HL-60 (cell line): Measurements from ENCODE around the gene ZNF541.

Experiments used
- DNase-seq, 2 experiments: peaks; one replicate each; pipeline ENCODE4 v3.0.0-alpha.2; 2010 to 2020; ENCODE audit warnings: low read depth in 1 of 2, low spot score in 1 of 2
- H3K27ac ChIP-seq: fragments of 250-450 bp; sonication (Bioruptor Pico); replicated peaks from 2 replicates; pipeline ENCODE4 v1.5.1; 2020; ENCODE audit warnings: mild to moderate bottlenecking, moderate library complexity
- H3K27me3 ChIP-seq: fragments of 250-450 bp; sonication (Bioruptor Pico); 2 replicates; pipeline ENCODE4 v1.5.1; 2021; ENCODE audit warnings: mild to moderate bottlenecking, moderate library complexity; ENCODE audit not compliant: insufficient read depth, poor library complexity, severe bottlenecking
- H3K4me3 ChIP-seq: replicated peaks from 2 replicates; pipeline ENCODE4 v1.5.1; 2011; ENCODE audit warnings: mild to moderate bottlenecking, control low read depth, low read length; ENCODE audit not compliant: insufficient read depth
- GABPA ChIP-seq: IDR thresholded peaks from 2 replicates; pipeline ENCODE4 v1.6.1; 2012; ENCODE audit warnings: low read depth
- POLR2AphosphoS5 ChIP-seq: IDR thresholded peaks from 2 replicates; pipeline ENCODE4 v1.6.1; 2012; ENCODE audit warnings: low read depth
- SPI1 ChIP-seq: IDR thresholded peaks from 2 replicates; pipeline ENCODE4 v1.6.1; 2012; ENCODE audit warnings: low read depth, mild to moderate bottlenecking, borderline replicate concordance
- TF ChIP-seq, protein P1 (sequence below): IDR thresholded peaks from 2 replicates; pipeline ENCODE4 v1.6.1; 2012; ENCODE audit warnings: low read depth; ENCODE audit not compliant: insufficient replicate concordance
- TF ChIP-seq, protein P2 (sequence below): IDR thresholded peaks from one replicate; pipeline ENCODE4 v1.5.1; 2011; ENCODE audit warnings: low read length, control low read depth, inconsistent platforms; ENCODE audit not compliant: insufficient read depth

ZNF541 gene

DNA sequence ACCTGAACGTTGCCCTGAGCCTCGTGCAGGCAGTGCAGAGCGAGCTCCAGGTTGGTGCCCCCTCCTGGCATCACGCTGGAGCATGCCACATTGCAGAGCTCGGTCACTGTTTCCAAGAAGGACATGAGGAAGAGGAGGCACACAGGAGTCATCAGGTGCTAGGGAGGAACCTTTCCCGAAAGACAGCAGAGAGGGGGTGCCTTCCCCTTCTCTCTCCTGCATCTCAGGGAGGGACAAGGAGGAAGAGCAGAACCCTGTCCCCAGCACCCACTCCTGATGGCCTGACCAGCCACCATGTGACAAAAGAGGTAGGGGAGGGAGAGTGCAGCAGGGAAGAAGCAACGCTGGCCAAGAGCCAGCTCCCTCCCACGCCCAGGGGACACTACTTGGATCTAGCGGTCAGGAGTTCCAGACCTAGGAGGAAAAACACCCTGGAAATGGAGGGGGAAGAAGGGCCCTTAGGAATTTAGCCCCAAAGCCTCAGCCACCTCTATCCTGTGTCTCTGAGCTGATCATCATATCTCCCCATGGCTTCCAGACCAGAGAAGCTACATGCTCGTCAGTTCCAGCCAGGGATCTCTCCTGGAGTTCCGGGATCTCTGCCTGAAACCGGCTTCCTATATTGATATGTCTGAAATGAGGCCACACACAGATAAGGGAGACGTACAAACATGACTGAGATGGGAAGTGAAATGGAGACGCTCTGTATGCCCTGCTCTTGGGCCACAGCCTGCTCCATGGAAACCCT lies 41.1 kb downstream of the ZNF541 start:
- Histone ChIP-seq H3K4me3 (no peak overlapping the region), H3K27ac (no peak overlapping the region), H3K27me3 (no peaks in the 10 kb centered on the region)
- DNase-seq, result no peak
- no peak for TF ChIP-seq POLR2AphosphoS5
- no peak for TF ChIP-seq SPI1
- TF ChIP-seq GABPA, result no peak
- TF ChIP-seq, protein P1, sequence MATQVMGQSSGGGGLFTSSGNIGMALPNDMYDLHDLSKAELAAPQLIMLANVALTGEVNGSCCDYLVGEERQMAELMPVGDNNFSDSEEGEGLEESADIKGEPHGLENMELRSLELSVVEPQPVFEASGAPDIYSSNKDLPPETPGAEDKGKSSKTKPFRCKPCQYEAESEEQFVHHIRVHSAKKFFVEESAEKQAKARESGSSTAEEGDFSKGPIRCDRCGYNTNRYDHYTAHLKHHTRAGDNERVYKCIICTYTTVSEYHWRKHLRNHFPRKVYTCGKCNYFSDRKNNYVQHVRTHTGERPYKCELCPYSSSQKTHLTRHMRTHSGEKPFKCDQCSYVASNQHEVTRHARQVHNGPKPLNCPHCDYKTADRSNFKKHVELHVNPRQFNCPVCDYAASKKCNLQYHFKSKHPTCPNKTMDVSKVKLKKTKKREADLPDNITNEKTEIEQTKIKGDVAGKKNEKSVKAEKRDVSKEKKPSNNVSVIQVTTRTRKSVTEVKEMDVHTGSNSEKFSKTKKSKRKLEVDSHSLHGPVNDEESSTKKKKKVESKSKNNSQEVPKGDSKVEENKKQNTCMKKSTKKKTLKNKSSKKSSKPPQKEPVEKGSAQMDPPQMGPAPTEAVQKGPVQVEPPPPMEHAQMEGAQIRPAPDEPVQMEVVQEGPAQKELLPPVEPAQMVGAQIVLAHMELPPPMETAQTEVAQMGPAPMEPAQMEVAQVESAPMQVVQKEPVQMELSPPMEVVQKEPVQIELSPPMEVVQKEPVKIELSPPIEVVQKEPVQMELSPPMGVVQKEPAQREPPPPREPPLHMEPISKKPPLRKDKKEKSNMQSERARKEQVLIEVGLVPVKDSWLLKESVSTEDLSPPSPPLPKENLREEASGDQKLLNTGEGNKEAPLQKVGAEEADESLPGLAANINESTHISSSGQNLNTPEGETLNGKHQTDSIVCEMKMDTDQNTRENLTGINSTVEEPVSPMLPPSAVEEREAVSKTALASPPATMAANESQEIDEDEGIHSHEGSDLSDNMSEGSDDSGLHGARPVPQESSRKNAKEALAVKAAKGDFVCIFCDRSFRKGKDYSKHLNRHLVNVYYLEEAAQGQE, result no peak
- TF ChIP-seq, protein P2, sequence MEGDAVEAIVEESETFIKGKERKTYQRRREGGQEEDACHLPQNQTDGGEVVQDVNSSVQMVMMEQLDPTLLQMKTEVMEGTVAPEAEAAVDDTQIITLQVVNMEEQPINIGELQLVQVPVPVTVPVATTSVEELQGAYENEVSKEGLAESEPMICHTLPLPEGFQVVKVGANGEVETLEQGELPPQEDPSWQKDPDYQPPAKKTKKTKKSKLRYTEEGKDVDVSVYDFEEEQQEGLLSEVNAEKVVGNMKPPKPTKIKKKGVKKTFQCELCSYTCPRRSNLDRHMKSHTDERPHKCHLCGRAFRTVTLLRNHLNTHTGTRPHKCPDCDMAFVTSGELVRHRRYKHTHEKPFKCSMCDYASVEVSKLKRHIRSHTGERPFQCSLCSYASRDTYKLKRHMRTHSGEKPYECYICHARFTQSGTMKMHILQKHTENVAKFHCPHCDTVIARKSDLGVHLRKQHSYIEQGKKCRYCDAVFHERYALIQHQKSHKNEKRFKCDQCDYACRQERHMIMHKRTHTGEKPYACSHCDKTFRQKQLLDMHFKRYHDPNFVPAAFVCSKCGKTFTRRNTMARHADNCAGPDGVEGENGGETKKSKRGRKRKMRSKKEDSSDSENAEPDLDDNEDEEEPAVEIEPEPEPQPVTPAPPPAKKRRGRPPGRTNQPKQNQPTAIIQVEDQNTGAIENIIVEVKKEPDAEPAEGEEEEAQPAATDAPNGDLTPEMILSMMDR, result no peak

DNA sequence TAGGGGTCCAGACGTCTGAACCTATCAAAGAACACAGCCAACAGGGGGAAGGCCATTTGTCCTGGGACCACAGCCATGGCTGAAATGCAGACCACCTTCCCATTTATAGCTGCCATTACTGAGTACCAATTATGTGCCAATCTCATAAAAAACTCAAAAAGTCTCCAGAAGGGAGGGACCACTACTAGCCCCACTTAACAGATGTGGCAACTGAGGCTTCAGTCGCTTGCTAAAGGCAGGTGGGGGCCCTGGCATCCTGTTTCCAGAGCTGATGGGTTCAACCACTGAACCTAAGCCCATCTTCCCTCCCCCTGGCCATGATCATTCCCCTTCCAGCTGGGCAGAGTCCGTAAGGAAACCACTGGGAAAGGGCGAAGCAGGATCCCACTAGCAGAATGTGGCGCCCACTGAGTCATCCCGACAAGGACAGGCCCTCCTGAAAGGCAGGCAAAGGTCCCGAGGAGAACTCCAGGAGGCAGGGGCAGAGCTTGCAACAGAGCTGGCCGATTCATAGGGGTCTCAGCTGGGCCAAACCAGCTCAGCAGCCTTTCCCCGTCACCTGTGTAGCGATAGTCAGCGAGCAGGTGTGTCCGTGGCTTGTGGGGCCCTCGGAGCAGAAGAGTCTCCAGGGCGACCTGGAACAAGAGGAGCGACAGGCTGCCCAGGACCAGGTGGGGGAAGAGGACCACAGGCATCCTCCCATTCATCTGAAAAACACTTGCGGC lies 43.8 kb downstream of the ZNF541 start:
- H3K27ac ChIP-seq, result no peak overlapping the region
- no peaks in the 10 kb centered on the region for H3K27me3 ChIP-seq
- no peak overlapping the region for H3K4me3 ChIP-seq
- TF ChIP-seq POLR2AphosphoS5, result no peak
- no peak for TF ChIP-seq GABPA
- TF ChIP-seq SPI1, result no peak
- TF ChIP-seq, protein P2, result no peak
- TF ChIP-seq, protein P1, result no peak
- no peak for DNase-seq

DNA sequence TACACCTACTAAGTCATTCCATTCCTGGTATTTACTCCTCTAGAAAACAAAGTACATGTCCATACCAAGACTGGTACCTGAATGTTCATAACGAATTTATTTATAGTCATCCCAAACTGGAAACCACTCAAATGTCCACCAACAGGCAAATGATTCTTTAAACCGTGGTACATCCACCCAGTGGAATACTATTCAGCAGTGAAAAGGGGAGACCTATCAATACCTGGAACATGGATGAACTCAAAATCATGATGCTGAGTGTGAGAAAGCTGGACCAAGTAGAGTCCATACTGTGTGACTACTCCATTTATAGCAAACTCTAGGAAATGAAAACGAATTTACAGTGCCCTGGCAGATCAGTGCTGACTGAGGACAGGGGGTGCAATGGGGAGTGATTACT lies 46.1 kb downstream of the ZNF541 start:
- no peak for DNase-seq
- Histone ChIP-seq H3K4me3 (no peak overlapping the region), H3K27me3 (peaks cover 2% of the 10 kb centered on the region), H3K27ac (no peak overlapping the region)
- no peak for TF ChIP-seq GABPA
- TF ChIP-seq SPI1, result no peak
- TF ChIP-seq, protein P1, result no peak
- TF ChIP-seq, protein P2, result no peak
- TF ChIP-seq POLR2AphosphoS5, result no peak
